ENCODE results near the gene ZNF664. TPM values are rescaled to one million over a fixed set of nuclear protein-coding genes. Genes with fewer than 3 reads are reported as not detected.

The ZNF664 gene
- polyA plus RNA-seq, 3 donors: 1.5 to 20.9 (median 2.7) TPM

GRCh38 chr12:123982269-123982668 is 9.3 kb downstream of the ZNF664 start:
- H4K20me1 ChIP-seq (ENCODE audit: insufficient read depth, low read length): no peaks in the 10 kb centered on the region
- H3K27me3 Mint-ChIP-seq (ENCODE audit: low read depth in 3 of 3): peaks cover 0 to 3% (median 0%) of the 10 kb centered on the region in 3 donors
- no peaks in the 10 kb centered on the region for H3K9me3 Mint-ChIP-seq
- H3K9ac ChIP-seq (ENCODE audit: insufficient read depth, low read length, poor library complexity, severe bottlenecking): no peak overlapping the region
- no peak overlapping the region for H3K4me2 ChIP-seq (replicated peaks; ENCODE audit: extremely low read depth, low read length, poor library complexity, severe bottlenecking)
- no peak for TF ChIP-seq CTCF (IDR thresholded peaks at IDR 0.05)
- H3K27ac ChIP-seq (ENCODE audit: low read depth in 1 of 2, low read length in 2 of 2): no peak overlapping the region
- DNase-seq: no peak
- peaks cover 2 to 11% of the 10 kb centered on the region in 2 donors for H3K36me3 ChIP-seq (replicated peaks in 1 of 2; ENCODE audit: control insufficient read depth in 1 of 2, insufficient read depth in 2 of 2, low read length in 2 of 2)
- H3K4me3 Mint-ChIP-seq: no peak overlapping the region
- H3K4me1 Mint-ChIP-seq: peaks cover 9% of the 10 kb centered on the region
- H3K4me3 ChIP-seq (replicated peaks in 1 of 3; ENCODE audit: low read depth in 2 of 3, low read length in 3 of 3): no peak overlapping the region
- no peaks in the 10 kb centered on the region for H3K4me1 ChIP-seq (ENCODE audit: control insufficient read depth in 1 of 2, insufficient read depth in 2 of 2, low read length in 2 of 2)
- no peaks in the 10 kb centered on the region for H3K9me3 ChIP-seq (replicated peaks in 1 of 2; ENCODE audit: control insufficient read depth in 1 of 2, insufficient read depth in 1 of 2, low read length in 2 of 2)
- H3K27ac Mint-ChIP-seq: no peak overlapping the region
- H3K27me3 ChIP-seq (ENCODE audit: control insufficient read depth in 2 of 2, insufficient read depth in 2 of 2, low read length in 2 of 2): no peaks in the 10 kb centered on the region
- 93% methylated on average over 6 of the region's 7 CpGs for WGBS (ENCODE audit: insufficient coverage)
- intact Hi-C loops (cut with micrococcal nuclease): loop anchor here in 1 of 2 donors (5.0 kb wide), 1 partner anchor 75 kb away; no protein-coding TSS in a partner anchor
- H3K79me2 ChIP-seq (ENCODE audit: insufficient read depth, low read length): no peaks in the 10 kb centered on the region
- H3K36me3 Mint-ChIP-seq: peaks cover 7 to 25% of the 10 kb centered on the region in 2 donors
- H2AFZ ChIP-seq (ENCODE audit: insufficient read depth, low read depth, low read length, poor library complexity, severe bottlenecking): no peak overlapping the region

GRCh38 chr12:123983822-123984485 is 10.9 kb downstream of the ZNF664 start:
- peak; percentile 64 for TF ChIP-seq CTCF (IDR thresholded peaks at IDR 0.05)
- H3K27ac ChIP-seq (ENCODE audit: low read depth in 1 of 2, low read length in 2 of 2): no peak overlapping the region
- H3K4me2 ChIP-seq (replicated peaks; ENCODE audit: extremely low read depth, low read length, poor library complexity, severe bottlenecking): no peak overlapping the region
- Mint-ChIP-seq H3K4me1 (peaks cover 9% of the 10 kb centered on the region), H3K9me3 (no peaks in the 10 kb centered on the region), H3K36me3 (peaks cover 18 to 33% of the 10 kb centered on the region in 2 donors), H3K4me3 (no peak overlapping the region), H3K27me3 (ENCODE audit: low read depth in 3 of 3) (peaks cover 0 to 6% (median 0%) of the 10 kb centered on the region in 3 donors), H3K27ac (peak overlapping the region in 2 of 7 donors; percentile 1 to 3)
- WGBS (ENCODE audit: insufficient coverage): 50% methylated on average over 7 of the region's 7 CpGs
- intact Hi-C loops (cut with micrococcal nuclease): loop anchor here (2.0 to 5.0 kb wide), 2 partner anchors 77 to 81 kb away; no protein-coding TSS in a partner anchor
- peak; percentile 24 to 50 (median 47) for DNase-seq
- no peaks in the 10 kb centered on the region for H3K27me3 ChIP-seq (ENCODE audit: control insufficient read depth in 2 of 2, insufficient read depth in 2 of 2, low read length in 2 of 2)
- H3K4me3 ChIP-seq (replicated peaks in 1 of 3; ENCODE audit: low read depth in 2 of 3, low read length in 3 of 3): no peak overlapping the region
- no peaks in the 10 kb centered on the region for H3K4me1 ChIP-seq (ENCODE audit: control insufficient read depth in 1 of 2, insufficient read depth in 2 of 2, low read length in 2 of 2)
- H4K20me1 ChIP-seq (ENCODE audit: insufficient read depth, low read length): no peaks in the 10 kb centered on the region
- H3K9me3 ChIP-seq (replicated peaks in 1 of 2; ENCODE audit: control insufficient read depth in 1 of 2, insufficient read depth in 1 of 2, low read length in 2 of 2): no peaks in the 10 kb centered on the region
- H3K36me3 ChIP-seq (replicated peaks in 1 of 2; ENCODE audit: control insufficient read depth in 1 of 2, insufficient read depth in 2 of 2, low read length in 2 of 2): peaks cover 12 to 23% of the 10 kb centered on the region in 2 donors
- no peak overlapping the region for H3K9ac ChIP-seq (ENCODE audit: insufficient read depth, low read length, poor library complexity, severe bottlenecking)
- H3K79me2 ChIP-seq (ENCODE audit: insufficient read depth, low read length): no peaks in the 10 kb centered on the region
- no peak overlapping the region for H2AFZ ChIP-seq (ENCODE audit: insufficient read depth, low read depth, low read length, poor library complexity, severe bottlenecking)
